Measurements from ENCODE around the gene NRCAM. TPM values are rescaled to one million over a fixed set of nuclear protein-coding genes. Genes with fewer than 3 reads are reported as not detected.

Gene NRCAM
- total and polyA plus RNA-seq, 2 of the 8 experiments (the other 6 are each of a cell fraction or from before 2014, with no cell fraction given): 2.7 to 3.8 TPM

DNA sequence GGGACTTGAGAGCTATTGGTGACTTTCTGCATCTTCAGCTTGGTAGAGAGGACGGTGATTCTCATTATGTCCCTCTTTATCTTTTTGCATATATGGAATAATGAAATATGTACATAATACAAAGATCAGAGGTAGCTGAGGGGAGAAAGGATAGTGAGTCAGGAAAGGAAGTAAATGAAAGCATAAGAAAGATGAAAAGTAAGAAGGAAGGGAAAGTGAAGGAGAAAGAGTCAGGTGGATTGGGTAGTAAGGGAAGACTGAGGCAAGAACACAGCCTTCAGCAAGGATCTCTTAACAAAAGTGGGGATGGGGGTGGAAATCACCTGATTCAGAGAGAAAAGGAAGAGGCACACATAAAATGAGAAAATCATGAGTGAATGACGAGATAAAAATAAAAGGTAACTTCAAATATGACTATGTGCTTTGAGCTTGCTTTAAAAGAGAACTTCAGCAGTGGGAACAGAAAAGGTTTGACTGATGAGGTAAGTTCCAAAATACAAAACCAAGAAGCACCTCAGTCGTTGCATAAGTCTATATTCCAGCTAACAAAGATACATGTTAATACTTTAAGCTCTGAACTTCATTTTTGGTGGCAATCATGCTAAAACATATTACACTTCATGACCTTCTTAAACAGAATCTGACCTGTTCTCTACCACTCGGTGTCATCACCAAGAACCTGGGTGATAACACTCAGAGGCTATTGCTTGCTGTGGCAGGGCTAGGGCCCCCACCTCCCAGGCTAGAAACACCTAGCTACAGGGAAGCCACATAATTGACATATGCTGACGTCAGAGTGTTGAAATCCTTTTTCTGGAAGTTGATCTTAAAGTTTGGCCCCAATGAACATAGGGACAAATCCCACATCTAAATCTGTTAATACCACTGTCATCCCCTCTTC, 32.9 kb downstream of the NRCAM start:
- no peak for DNase-seq (ENCODE audit: low read depth in 1 of 2, low spot score in 2 of 2)
- H2AFZ ChIP-seq (ENCODE audit: low read length): no peak overlapping the region
- H4K91ac ChIP-seq (replicated peaks; ENCODE audit: insufficient read length, low read length): no peak overlapping the region
- no peaks in the 10 kb centered on the region for H3K9me3 ChIP-seq (ENCODE audit: insufficient read depth in 2 of 2, low read depth in 1 of 2, low read length in 1 of 2)
- H3K23ac ChIP-seq (ENCODE audit: insufficient read length): no peak overlapping the region
- no peaks in the 10 kb centered on the region; the same call in 1 of the 2 replicates for H3K23me2 ChIP-seq (ENCODE audit: low read depth, low read length)
- no peak overlapping the region for H3K4me2 ChIP-seq (ENCODE audit: insufficient read depth in 1 of 2, low read depth in 2 of 2, low read length in 2 of 2)
- H4K5ac ChIP-seq (ENCODE audit: insufficient read length, low read depth, low read length): no peak overlapping the region
- H2BK20ac ChIP-seq (ENCODE audit: low read length): no peak overlapping the region
- H3K4me3 ChIP-seq (ENCODE audit: extremely low read depth in 1 of 4, insufficient read depth in 2 of 4, low read depth in 3 of 4, low read length in 4 of 4): no peak overlapping the region
- CTCF ChIA-PET (ENCODE audit: partially characterized antibody): interaction anchor here (0.7 to 2.1 kb wide), 6 partner anchors 10 to 38 kb away, joined by 3 to 5 read pairs (median 4); no protein-coding TSS in a partner anchor
- no peak overlapping the region for H3K56ac ChIP-seq (replicated peaks; ENCODE audit: insufficient read length, low read depth, low read length)
- H3K4ac ChIP-seq (replicated peaks; ENCODE audit: insufficient read length, low read depth, low read length): no peak overlapping the region
- H3K79me2 ChIP-seq (ENCODE audit: control insufficient read depth in 1 of 2, insufficient read depth in 2 of 2, low read length in 2 of 2): no peaks in the 10 kb centered on the region
- TF ChIP-seq, protein P1, sequence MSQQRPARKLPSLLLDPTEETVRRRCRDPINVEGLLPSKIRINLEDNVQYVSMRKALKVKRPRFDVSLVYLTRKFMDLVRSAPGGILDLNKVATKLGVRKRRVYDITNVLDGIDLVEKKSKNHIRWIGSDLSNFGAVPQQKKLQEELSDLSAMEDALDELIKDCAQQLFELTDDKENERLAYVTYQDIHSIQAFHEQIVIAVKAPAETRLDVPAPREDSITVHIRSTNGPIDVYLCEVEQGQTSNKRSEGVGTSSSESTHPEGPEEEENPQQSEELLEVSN (IDR thresholded peaks at IDR 0.05): no peak
- no peak for TF ChIP-seq POU5F1 (IDR thresholded peaks at IDR 0.05; ENCODE audit: low read depth, low read length)
- TF ChIP-seq CHD1 (IDR thresholded peaks at IDR 0.05; ENCODE audit: low read depth, low read length): no peak
- no peak for TF ChIP-seq KDM5A (IDR thresholded peaks at IDR 0.05; ENCODE audit: low read length)
- TF ChIP-seq CREB1 (IDR thresholded peaks at IDR 0.05): no peak
- TF ChIP-seq KDM1A (IDR thresholded peaks at IDR 0.05; ENCODE audit: borderline replicate concordance, low read length): no peak
- TF ChIP-seq RFX5 (IDR thresholded peaks at IDR 0.05; ENCODE audit: borderline replicate concordance, low read depth, low read length): no peak
- TF ChIP-seq FOSL1 (IDR thresholded peaks at IDR 0.05; ENCODE audit: insufficient read depth, low read depth, low read length): no peak
- no peak for TF ChIP-seq CTBP2 (IDR thresholded peaks at IDR 0.05; ENCODE audit: borderline replicate concordance, insufficient read depth, insufficient read length, low read length)
- 88% methylated on average over 5 of the region's 5 CpGs; no CpG with 5 or more reads in 1 of the 2 experiments for WGBS, 2 experiments (ENCODE audit: extremely low coverage in 1 of 2, insufficient coverage in 1 of 2, insufficient read length in 1 of 2, insufficient replicate concordance in 2 of 2, low coverage in 1 of 2, low lambda C conversion rate in 2 of 2, missing lambda C conversion rate in 1 of 2)
- H2BK12ac ChIP-seq (ENCODE audit: low read depth, low read length): no peak overlapping the region
- H3K4me1 ChIP-seq (replicated peaks in 1 of 4; ENCODE audit: control insufficient read depth in 3 of 4, insufficient read depth in 4 of 4, low read length in 3 of 4): peaks cover 0 to 3% (median 0%) of the 10 kb centered on the region in 4 experiments; a peak in 1 of 7 replicates
- H3K27ac ChIP-seq (ENCODE audit: low read depth, low read length): no peak overlapping the region
- no peak for FAIRE-seq
- H3K9ac ChIP-seq (replicated peaks in 1 of 4; ENCODE audit: extremely low read depth in 1 of 4, low read depth in 3 of 4, low read length in 3 of 4): no peak overlapping the region
- no peak overlapping the region for H4K8ac ChIP-seq (ENCODE audit: extremely low read depth, insufficient read depth, low read length)
- no peaks in the 10 kb centered on the region for H3K36me3 ChIP-seq (ENCODE audit: control insufficient read depth in 2 of 4, insufficient read depth in 4 of 4, low read length in 3 of 4)
- no peak overlapping the region for H2BK5ac ChIP-seq (ENCODE audit: low read depth, low read length)
- no peak overlapping the region for H2AK5ac ChIP-seq (ENCODE audit: low read depth, low read length)
- no peaks in the 10 kb centered on the region for H4K20me1 ChIP-seq (replicated peaks in 1 of 2; ENCODE audit: control insufficient read depth in 1 of 2, insufficient read depth in 2 of 2, low read length in 2 of 2)
- H3K79me1 ChIP-seq (ENCODE audit: low read depth, low read length): no peaks in the 10 kb centered on the region
- no peak overlapping the region for H2BK15ac ChIP-seq (ENCODE audit: low read length)
- H2BK120ac ChIP-seq (replicated peaks; ENCODE audit: low read depth, low read length): no peak overlapping the region
- POLR2A ChIA-PET (ENCODE audit: partially characterized antibody): no interaction called here
- no peaks in the 10 kb centered on the region for H3K27me3 ChIP-seq (replicated peaks in 1 of 4; ENCODE audit: control insufficient read depth in 3 of 4, extremely low read depth in 1 of 4, insufficient read depth in 3 of 4, low read length in 3 of 4)
- H3K18ac ChIP-seq (ENCODE audit: extremely low read depth, low read length): no peak overlapping the region
- no peak overlapping the region for H3K14ac ChIP-seq (ENCODE audit: insufficient read length)

All from H1 (cell line).